HCT116 (cell line): ENCODE measurements around the gene XRCC3. TPM values are rescaled to one million over a fixed set of nuclear protein-coding genes. Genes with fewer than 3 reads are reported as not detected.

Experiments used
- ATAC-seq: fragments of 200-7000 bp; cut with Tn5 transposase; 2 replicates; pipeline ENCODE4 v1.9.1; 2020; ENCODE audit warnings: mild to moderate bottlenecking, moderate library complexity
- BruUV-seq: library from RNA; stranded (reverse); fragments of 400-500 nt; replicated peaks from 2 replicates; lab custom pipeline; 2021; lab: Mats Ljungman, UMichigan
- CTCF ChIA-PET: fragments of 300-600 bp; sonication (Branson Sonifier 250); formaldehyde crosslinking; loops from one replicate; lab custom pipeline; 2021; ENCODE audit warnings: antibody characterized with exemption; lab: Charles Lee
- POLR2A ChIA-PET: fragments of 300-600, 350-600 bp; sonication (Branson Sonifier 250); formaldehyde crosslinking; loops from one replicate; lab custom pipeline; 2021; ENCODE audit warnings: antibody characterized with exemption; lab: Charles Lee
- RAD21 ChIA-PET, 2 experiments: fragments of 300-600 bp; sonication (Branson Sonifier 250); formaldehyde crosslinking; loops; one replicate each; lab custom pipeline; 2023; ENCODE audit warnings: low total read pairs in 2 of 2; ENCODE audit not compliant: uncharacterized antibody in 2 of 2, unreplicated experiment in 2 of 2, low non-redundant PET in 1 of 2; lab: Charles Lee
- DNase-seq: peaks from one replicate; pipeline ENCODE4 v3.0.0-alpha.2; 2010; ENCODE audit warnings: low read depth, low spot score
- H2AFZ ChIP-seq: fragments of 200-600 bp; shearing (Covaris generic), sonication (generic); 2 replicates; pipeline ENCODE4 v1.6.1; 2017; ENCODE audit warnings: low read depth, mixed run types, mixed read lengths, antibody characterized with exemption, low read length; ENCODE audit not compliant: poor library complexity, severe bottlenecking
- H3K27ac ChIP-seq: 2 replicates; pipeline ENCODE4 v1.5.1; 2012; ENCODE audit warnings: low read depth, low read length
- H3K27me3 ChIP-seq: fragments of 200-600 bp; sonication (generic); 2 replicates; pipeline ENCODE4 v1.6.1; 2016; ENCODE audit warnings: mixed run types, low read length, mixed read lengths; ENCODE audit not compliant: insufficient read depth
- H3K36me3 ChIP-seq, 2 experiments: fragments of 200-500 bp in 1 of 2; fragments of 200-600 bp in 1 of 2; sonication (Bioruptor generic) in 1 of 2; sonication (generic) in 1 of 2; 2 replicates each; pipeline versions ENCODE4 v1.5.1 to v1.6.1; 2014 to 2016; ENCODE audit warnings: low read length in 2 of 2, inconsistent platforms in 1 of 2, mixed read lengths in 1 of 2, mixed run types in 1 of 2; ENCODE audit not compliant: insufficient read depth in 2 of 2, control insufficient read depth in 1 of 2
- H3K4me1 ChIP-seq, 2 experiments: fragments of 200-600 bp in 1 of 2; sonication (generic) in 1 of 2; 2 replicates each; pipeline versions ENCODE4 v1.5.1 to v1.6.1; 2012 to 2017; ENCODE audit warnings: low read length in 2 of 2, inconsistent platforms in 1 of 2, mild to moderate bottlenecking in 1 of 2, mixed read lengths in 1 of 2, mixed run types in 1 of 2, moderate library complexity in 1 of 2; ENCODE audit not compliant: insufficient read depth in 2 of 2, control insufficient read depth in 1 of 2
- H3K4me2 ChIP-seq: fragments of 200-600 bp; sonication (generic); 2 replicates; pipeline ENCODE4 v1.6.1; 2017; ENCODE audit warnings: mixed run types, low read length, mixed read lengths
- H3K4me3 ChIP-seq, 2 experiments: fragments of 200-600 bp in 1 of 2; sonication (generic) in 1 of 2; replicated peaks in 1 of 2; 2 replicates each; pipeline ENCODE4 v1.5.1; 2011 to 2016; ENCODE audit warnings: low read length in 2 of 2, control low read depth in 1 of 2, low read depth in 1 of 2, mild to moderate bottlenecking in 1 of 2, mixed read lengths in 1 of 2, mixed run types in 1 of 2
- H3K79me2 ChIP-seq: fragments of 200-600 bp; sonication (generic); 2 replicates; pipeline ENCODE4 v1.6.1; 2017; ENCODE audit warnings: mild to moderate bottlenecking, mixed run types, low read length, moderate library complexity, mixed read lengths; ENCODE audit not compliant: insufficient read depth
- H3K9ac ChIP-seq: fragments of 200-600 bp; sonication (generic); 2 replicates; pipeline ENCODE4 v1.6.1; 2016; ENCODE audit warnings: low read length, mixed read lengths
- H3K9me2 ChIP-seq: fragments of 200-600 bp; sonication (generic), shearing (Covaris generic); 2 replicates; pipeline ENCODE4 v1.6.1; 2017; ENCODE audit warnings: mixed run types, mild to moderate bottlenecking, moderate library complexity; ENCODE audit not compliant: insufficient read depth
- H3K9me3 ChIP-seq, 2 experiments: fragments of 200-500 bp in 1 of 2; fragments of 200-600 bp in 1 of 2; sonication (Bioruptor generic) in 1 of 2; sonication (generic) in 1 of 2; 2 replicates each; pipeline ENCODE4 v1.6.1; 2014 to 2017; ENCODE audit warnings: low read length in 2 of 2, mixed read lengths in 2 of 2, inconsistent platforms in 1 of 2, low read depth in 1 of 2, mild to moderate bottlenecking in 1 of 2, mixed run types in 1 of 2, moderate library complexity in 1 of 2; ENCODE audit not compliant: control insufficient read depth in 1 of 2, insufficient read depth in 1 of 2
- H4K20me1 ChIP-seq: fragments of 200-600 bp; sonication (generic), shearing (Covaris generic); 2 replicates; pipeline ENCODE4 v1.6.1; 2017; ENCODE audit warnings: mixed run types, mild to moderate bottlenecking, moderate library complexity; ENCODE audit not compliant: insufficient read depth
- ATF3 ChIP-seq: IDR thresholded peaks from 2 replicates; pipeline ENCODE4 v1.6.1; 2012
- EGR1 ChIP-seq: IDR thresholded peaks from 2 replicates; pipeline ENCODE4 v1.6.1; 2012; ENCODE audit warnings: low read depth
- ELF1 ChIP-seq: IDR thresholded peaks from 2 replicates; pipeline ENCODE4 v1.6.1; 2012; ENCODE audit warnings: low read depth, borderline replicate concordance
- EZH2phosphoT487 ChIP-seq: fragments of 200-600 bp; IDR thresholded peaks from 2 replicates; pipeline ENCODE4 v1.6.1; 2018; ENCODE audit warnings: antibody characterized with exemption, borderline replicate concordance
- FOSL1 ChIP-seq: IDR thresholded peaks from 2 replicates; pipeline ENCODE4 v1.6.1; 2012; ENCODE audit warnings: low read depth
- JUND ChIP-seq: IDR thresholded peaks from 2 replicates; pipeline ENCODE4 v1.6.1; 2012
- MAX ChIP-seq: IDR thresholded peaks from 2 replicates; pipeline ENCODE4 v1.6.1; 2012
- POLR2AphosphoS5 ChIP-seq: IDR thresholded peaks from 2 replicates; pipeline ENCODE4 v1.6.1; 2011; ENCODE audit warnings: mild to moderate bottlenecking, low read depth, low read length, moderate library complexity
- RAD21 ChIP-seq: IDR thresholded peaks from 2 replicates; pipeline ENCODE4 v1.6.1; 2012; ENCODE audit warnings: low read depth, mild to moderate bottlenecking
- YY1 ChIP-seq: IDR thresholded peaks from 2 replicates; pipeline ENCODE4 v1.6.1; 2011; ENCODE audit warnings: low read length, low read depth, moderate library complexity, mild to moderate bottlenecking; ENCODE audit not compliant: insufficient replicate concordance; ENCODE audit errors: extremely low read depth
- ZBTB33 ChIP-seq: IDR thresholded peaks from 2 replicates; pipeline ENCODE4 v1.6.1; 2011; ENCODE audit warnings: mild to moderate bottlenecking, low read length, moderate library complexity; ENCODE audit not compliant: insufficient replicate concordance; ENCODE audit errors: extremely low read depth
- ZFX ChIP-seq: fragments of 450-650 bp; IDR thresholded peaks from 2 replicates; pipeline ENCODE4 v1.6.1; 2017
- intact Hi-C: fragments of 100-400 bp; cut with micrococcal nuclease; formaldehyde crosslinking; loops from 2 replicates; pipeline ENCODE4 v1.10.0; 2022
- total RNA-seq: library from RNA; stranded (reverse); gene quantifications from one replicate; pipeline ENCODE4 v1.2.1, GENCODE V29; 2021; ENCODE audit not compliant: unreplicated experiment

The XRCC3 gene
- total RNA-seq, 1 experiment from 2014 or later, result 48.7 TPM

- no peak overlapping the region for H2AFZ ChIP-seq
- TF ChIP-seq ZBTB33 (no peak), MAX (no peak)
- ChIA-PET CTCF (no interaction called here), POLR2A (no interaction called here), RAD21 (no interaction called here)
- intact Hi-C loops, result no loop called here
- H3K9me3 ChIP-seq, result no peaks in the 10 kb centered on the region
- DNase-seq (no peak), ATAC-seq (no peak)
- no peak overlapping the region for H3K9ac ChIP-seq
- H4K20me1 ChIP-seq, result no peaks in the 10 kb centered on the region
- H3K4me3 ChIP-seq, result no peak overlapping the region
- peaks cover 6% of the 10 kb centered on the region; the same call in 1 of the 2 replicates for H3K79me2 ChIP-seq
- H3K27ac ChIP-seq, result no peak overlapping the region
- H3K4me1 ChIP-seq, result no peaks in the 10 kb centered on the region
- no TSS peak for BruUV-seq
- no peaks in the 10 kb centered on the region for H3K9me2 ChIP-seq
- peaks cover 70% of the 10 kb centered on the region in 2 experiments; a peak in 3 of 4 replicates for H3K36me3 ChIP-seq
- no peaks in the 10 kb centered on the region for H3K27me3 ChIP-seq
- H3K4me2 ChIP-seq, result no peak overlapping the region
Measured at GRCh38 chr14:103675957-103676356, 39.3 kb downstream of the XRCC3 start.

- Histone ChIP-seq H2AFZ (no peak overlapping the region), H3K79me2 (peaks cover 16% of the 10 kb centered on the region), H3K9me2 (no peaks in the 10 kb centered on the region), H3K36me3 (peaks cover 50 to 56% of the 10 kb centered on the region in 2 experiments), H3K4me1 (no peaks in the 10 kb centered on the region), H3K4me2 (no peak overlapping the region), H3K27ac (no peak overlapping the region), H3K9me3 (no peaks in the 10 kb centered on the region), H4K20me1 (no peaks in the 10 kb centered on the region), H3K9ac (no peak overlapping the region), H3K4me3 (no peak overlapping the region), H3K27me3 (no peaks in the 10 kb centered on the region)
- BruUV-seq, result no TSS peak
- ChIA-PET CTCF (no interaction called here), RAD21 (no interaction called here), POLR2A (no interaction called here)
- ATAC-seq (no peak), DNase-seq (no peak)
- intact Hi-C loops, result no loop called here
- TF ChIP-seq ELF1 (no peak), JUND (no peak), ATF3 (no peak), FOSL1 (no peak), YY1 (no peak), EGR1 (no peak), EZH2phosphoT487 (no peak), ZFX (no peak), POLR2AphosphoS5 (no peak), RAD21 (no peak)
Measured at GRCh38 chr14:103671911-103672310, 43.3 kb downstream of the XRCC3 start.
